SK-N-SH (cell line): Measurements from ENCODE around the gene SH3RF1. TPM values are rescaled to one million over a fixed set of nuclear protein-coding genes. Genes with fewer than 3 reads are reported as not detected.

Experiments used
- CTCF ChIA-PET: fragments of 300-600, 350-600 bp; formaldehyde crosslinking; extraction: SDS; loops from one replicate; lab custom pipeline; 2021; lab: Yijun Ruan, JAX
- POLR2A ChIA-PET: fragments of 350-600 bp; sonication (Branson Sonifier 250); formaldehyde crosslinking; extraction: SDS; loops from one replicate; lab custom pipeline; 2020; ENCODE audit warnings: antibody characterized with exemption, inconsistent platforms; lab: Yijun Ruan, JAX
- DNase-seq: peaks from one replicate; pipeline ENCODE4 v3.0.0; 2012
- H2AFZ ChIP-seq: fragments of 200-600 bp; sonication (generic); 2 replicates; pipeline ENCODE4 v1.8.1; 2016; ENCODE audit warnings: antibody characterized with exemption, mild to moderate bottlenecking, low read depth
- H3F3A ChIP-seq: fragments of 200-600 bp; sonication (generic); replicated peaks from 2 replicates; pipeline ENCODE3; 2016; ENCODE audit warnings: antibody characterized with exemption, mild to moderate bottlenecking; ENCODE audit not compliant: insufficient read depth
- H3K27ac ChIP-seq, 2 experiments: fragments of 200-500 bp in 1 of 2; fragments of 200-600 bp in 1 of 2; sonication (Bioruptor generic) in 1 of 2; sonication (generic), shearing (Covaris generic) in 1 of 2; 2 replicates each; pipeline versions ENCODE4 v1.5.1 to v1.6.1; 2014 to 2016; ENCODE audit warnings: low read depth in 2 of 2, inconsistent platforms in 1 of 2, low read length in 1 of 2, mild to moderate bottlenecking in 1 of 2, mixed read lengths in 1 of 2
- H3K27me3 ChIP-seq: fragments of 200-600 bp; sonication (generic), shearing (Covaris generic); 2 replicates; pipeline ENCODE4 v1.6.1; 2016; ENCODE audit warnings: mixed run types; ENCODE audit not compliant: insufficient read depth
- H3K36me3 ChIP-seq, 2 experiments: fragments of 200-500 bp in 1 of 2; fragments of 200-600 bp in 1 of 2; sonication (Bioruptor generic) in 1 of 2; sonication (generic) in 1 of 2; replicated peaks in 1 of 2; 2 replicates each; pipeline versions ENCODE3 to v1.5.1; 2014 to 2016; ENCODE audit warnings: low read length in 1 of 2, mild to moderate bottlenecking in 1 of 2; ENCODE audit not compliant: insufficient read depth in 2 of 2, control insufficient read depth in 1 of 2
- H3K4me1 ChIP-seq, 2 experiments: fragments of 200-500 bp in 1 of 2; fragments of 200-600 bp in 1 of 2; sonication (Bioruptor generic) in 1 of 2; sonication (generic), shearing (Covaris generic) in 1 of 2; 2 replicates each; pipeline versions ENCODE4 v1.5.1 to v1.6.1; 2014 to 2016; ENCODE audit warnings: low read depth in 1 of 2, low read length in 1 of 2, mixed run types in 1 of 2; ENCODE audit not compliant: insufficient read depth in 2 of 2, control insufficient read depth in 1 of 2
- H3K4me2 ChIP-seq: fragments of 200-600 bp; sonication (generic), shearing (Covaris generic); 2 replicates; pipeline ENCODE4 v1.6.1; 2017; ENCODE audit warnings: mixed run types
- H3K4me3 ChIP-seq, 2 experiments: fragments of 200-500 bp in 1 of 2; fragments of 200-600 bp in 1 of 2; sonication (Bioruptor generic) in 1 of 2; sonication (generic), shearing (Covaris generic) in 1 of 2; 2 replicates each; pipeline versions ENCODE4 v1.5.1 to v1.8.1; 2014 to 2016; ENCODE audit warnings: low read depth in 2 of 2, inconsistent platforms in 1 of 2, low read length in 1 of 2, mild to moderate bottlenecking in 1 of 2, mixed read lengths in 1 of 2, moderate library complexity in 1 of 2
- H3K79me2 ChIP-seq: fragments of 200-600 bp; sonication (generic); 2 replicates; pipeline ENCODE4 v1.8.1; 2017; ENCODE audit warnings: mild to moderate bottlenecking; ENCODE audit not compliant: insufficient read depth
- H3K9ac ChIP-seq: fragments of 200-600 bp; sonication (generic); 2 replicates; pipeline ENCODE4 v1.6.1; 2017; ENCODE audit warnings: mixed run types
- H3K9me2 ChIP-seq: fragments of 200-600 bp; sonication (generic); 2 replicates; pipeline ENCODE4 v1.6.1; 2017; ENCODE audit warnings: mixed run types
- H3K9me3 ChIP-seq: fragments of 200-600 bp; sonication (generic); 2 replicates; pipeline ENCODE4 v1.6.1; 2017; ENCODE audit warnings: mixed run types, mild to moderate bottlenecking, moderate library complexity
- H4K20me1 ChIP-seq: fragments of 200-600 bp; sonication (generic); 2 replicates; pipeline ENCODE4 v1.6.1; 2017; ENCODE audit warnings: mild to moderate bottlenecking, mixed run types; ENCODE audit not compliant: insufficient read depth
- ELF1 ChIP-seq: IDR thresholded peaks from 2 replicates; pipeline ENCODE4 v1.4.0; 2012
- EP300 ChIP-seq, 2 experiments: IDR thresholded peaks; 2 replicates each; pipeline versions ENCODE4 v1.4.0 to v1.6.1; 2012; ENCODE audit warnings: borderline replicate concordance in 1 of 2, low read depth in 1 of 2, low read length in 1 of 2
- EZH2phosphoT487 ChIP-seq: fragments of 200-600 bp; sonication (generic); IDR thresholded peaks from 2 replicates; pipeline ENCODE4 v1.6.1; 2017; ENCODE audit warnings: low read depth, mixed run types, mild to moderate bottlenecking, antibody characterized with exemption, moderate library complexity, borderline replicate concordance
- FOXM1 ChIP-seq: IDR thresholded peaks from 2 replicates; pipeline ENCODE4 v1.4.0; 2012; ENCODE audit warnings: low read depth, mild to moderate bottlenecking
- NFIC ChIP-seq: IDR thresholded peaks from 2 replicates; pipeline ENCODE4 v1.4.0; 2012; ENCODE audit warnings: borderline replicate concordance
- POLR2AphosphoS5 ChIP-seq: IDR thresholded peaks from 2 replicates; pipeline ENCODE4 v1.6.1; 2012; ENCODE audit warnings: low read depth, low read length
- RAD21 ChIP-seq: IDR thresholded peaks from 2 replicates; pipeline ENCODE4 v1.6.1; 2012; ENCODE audit warnings: mild to moderate bottlenecking, low read length
- RFX5 ChIP-seq: IDR thresholded peaks from 2 replicates; pipeline ENCODE4 v1.6.1; 2012; ENCODE audit warnings: mild to moderate bottlenecking, improper control_type of control experiment, low read length
- TCF12 ChIP-seq: IDR thresholded peaks from 2 replicates; pipeline ENCODE4 v1.4.0; 2012
- TEAD4 ChIP-seq: IDR thresholded peaks from 2 replicates; pipeline ENCODE4 v1.4.0; 2012; ENCODE audit warnings: mild to moderate bottlenecking, borderline replicate concordance; ENCODE audit not compliant: insufficient read depth
- WGBS: methylation state at CpG from one replicate; pipeline ENCODE4 v1.1.6; 2017; ENCODE audit warnings: low lambda C conversion rate; 5-methylcytosine and 5-hydroxymethylcytosine counted together
- polyA plus RNA-seq, 3 experiments: library from polyadenylated mRNA; depleted of rRNA; stranded (reverse); fragments of >200 nt; gene quantifications; 2 replicates each; pipeline ENCODE4 v1.2.3, GENCODE V29; 2012
- TF ChIP-seq, protein P1 (sequence below): fragments of 150-350 bp; IDR thresholded peaks from 2 replicates; pipeline ENCODE4 v1.6.1; 2016; ENCODE audit warnings: mild to moderate bottlenecking, low read depth, low read length
- TF ChIP-seq, protein P2 (sequence below): IDR thresholded peaks from 2 replicates; pipeline ENCODE4 v1.4.0; 2012; ENCODE audit warnings: low read depth
- TF ChIP-seq, protein P3 (sequence below): IDR thresholded peaks from 2 replicates; pipeline ENCODE4 v1.6.1; 2012; ENCODE audit warnings: mild to moderate bottlenecking, low read depth, low read length, moderate library complexity
- TF ChIP-seq, protein P4 (sequence below): fragments of 200-600 bp; sonication (generic); IDR thresholded peaks from 2 replicates; pipeline ENCODE4 v1.6.1; 2017; ENCODE audit warnings: antibody characterized with exemption, mild to moderate bottlenecking, moderate library complexity
- TF ChIP-seq, protein P5 (sequence below): fragments of 150-350 bp; IDR thresholded peaks from 2 replicates; pipeline ENCODE4 v1.6.1; 2017; ENCODE audit warnings: antibody characterized with exemption, low read length, low read depth, borderline replicate concordance

SH3RF1 gene
- polyA plus RNA-seq, 1 of the 3 experiments (the other 2 are of a cell fraction) = 22.0 TPM

DNA sequence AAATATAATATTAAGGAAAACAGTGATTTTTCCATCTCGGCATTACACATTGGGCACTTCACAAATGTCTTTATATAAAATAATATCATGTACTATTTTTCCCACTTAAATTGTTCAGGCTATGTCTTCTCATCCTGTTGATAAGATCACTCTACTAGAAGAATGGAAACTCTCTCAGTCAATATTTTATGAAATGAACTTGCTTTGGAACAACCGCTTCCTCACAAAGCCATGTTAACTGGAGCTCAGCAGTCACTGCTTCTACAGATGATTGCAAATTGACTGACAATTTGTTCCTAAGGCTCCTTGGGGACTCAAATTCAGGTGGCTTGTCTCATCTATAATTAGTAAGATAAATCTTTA lies 133.2 kb downstream of the SH3RF1 start:
- Histone ChIP-seq H3K4me2 (no peak overlapping the region), H3K9me2 (no peaks in the 10 kb centered on the region)
- TF ChIP-seq RAD21 = no peak
- no peak for TF ChIP-seq TEAD4
- TF ChIP-seq POLR2AphosphoS5 = no peak
- TF ChIP-seq, protein P1, sequence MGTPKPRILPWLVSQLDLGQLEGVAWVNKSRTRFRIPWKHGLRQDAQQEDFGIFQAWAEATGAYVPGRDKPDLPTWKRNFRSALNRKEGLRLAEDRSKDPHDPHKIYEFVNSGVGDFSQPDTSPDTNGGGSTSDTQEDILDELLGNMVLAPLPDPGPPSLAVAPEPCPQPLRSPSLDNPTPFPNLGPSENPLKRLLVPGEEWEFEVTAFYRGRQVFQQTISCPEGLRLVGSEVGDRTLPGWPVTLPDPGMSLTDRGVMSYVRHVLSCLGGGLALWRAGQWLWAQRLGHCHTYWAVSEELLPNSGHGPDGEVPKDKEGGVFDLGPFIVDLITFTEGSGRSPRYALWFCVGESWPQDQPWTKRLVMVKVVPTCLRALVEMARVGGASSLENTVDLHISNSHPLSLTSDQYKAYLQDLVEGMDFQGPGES = no peak
- TF ChIP-seq EZH2phosphoT487 = no peak
- TF ChIP-seq, protein P2, sequence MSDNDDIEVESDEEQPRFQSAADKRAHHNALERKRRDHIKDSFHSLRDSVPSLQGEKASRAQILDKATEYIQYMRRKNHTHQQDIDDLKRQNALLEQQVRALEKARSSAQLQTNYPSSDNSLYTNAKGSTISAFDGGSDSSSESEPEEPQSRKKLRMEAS = no peak
- TF ChIP-seq RFX5 = no peak
- TF ChIP-seq EP300 (IDR thresholded peaks at IDR 0.05; ENCODE audit: borderline replicate concordance in 1 of 2, low read depth in 1 of 2, low read length in 1 of 2) = no peak
- TF ChIP-seq, protein P3, sequence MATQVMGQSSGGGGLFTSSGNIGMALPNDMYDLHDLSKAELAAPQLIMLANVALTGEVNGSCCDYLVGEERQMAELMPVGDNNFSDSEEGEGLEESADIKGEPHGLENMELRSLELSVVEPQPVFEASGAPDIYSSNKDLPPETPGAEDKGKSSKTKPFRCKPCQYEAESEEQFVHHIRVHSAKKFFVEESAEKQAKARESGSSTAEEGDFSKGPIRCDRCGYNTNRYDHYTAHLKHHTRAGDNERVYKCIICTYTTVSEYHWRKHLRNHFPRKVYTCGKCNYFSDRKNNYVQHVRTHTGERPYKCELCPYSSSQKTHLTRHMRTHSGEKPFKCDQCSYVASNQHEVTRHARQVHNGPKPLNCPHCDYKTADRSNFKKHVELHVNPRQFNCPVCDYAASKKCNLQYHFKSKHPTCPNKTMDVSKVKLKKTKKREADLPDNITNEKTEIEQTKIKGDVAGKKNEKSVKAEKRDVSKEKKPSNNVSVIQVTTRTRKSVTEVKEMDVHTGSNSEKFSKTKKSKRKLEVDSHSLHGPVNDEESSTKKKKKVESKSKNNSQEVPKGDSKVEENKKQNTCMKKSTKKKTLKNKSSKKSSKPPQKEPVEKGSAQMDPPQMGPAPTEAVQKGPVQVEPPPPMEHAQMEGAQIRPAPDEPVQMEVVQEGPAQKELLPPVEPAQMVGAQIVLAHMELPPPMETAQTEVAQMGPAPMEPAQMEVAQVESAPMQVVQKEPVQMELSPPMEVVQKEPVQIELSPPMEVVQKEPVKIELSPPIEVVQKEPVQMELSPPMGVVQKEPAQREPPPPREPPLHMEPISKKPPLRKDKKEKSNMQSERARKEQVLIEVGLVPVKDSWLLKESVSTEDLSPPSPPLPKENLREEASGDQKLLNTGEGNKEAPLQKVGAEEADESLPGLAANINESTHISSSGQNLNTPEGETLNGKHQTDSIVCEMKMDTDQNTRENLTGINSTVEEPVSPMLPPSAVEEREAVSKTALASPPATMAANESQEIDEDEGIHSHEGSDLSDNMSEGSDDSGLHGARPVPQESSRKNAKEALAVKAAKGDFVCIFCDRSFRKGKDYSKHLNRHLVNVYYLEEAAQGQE = no peak
- TF ChIP-seq, protein P4, sequence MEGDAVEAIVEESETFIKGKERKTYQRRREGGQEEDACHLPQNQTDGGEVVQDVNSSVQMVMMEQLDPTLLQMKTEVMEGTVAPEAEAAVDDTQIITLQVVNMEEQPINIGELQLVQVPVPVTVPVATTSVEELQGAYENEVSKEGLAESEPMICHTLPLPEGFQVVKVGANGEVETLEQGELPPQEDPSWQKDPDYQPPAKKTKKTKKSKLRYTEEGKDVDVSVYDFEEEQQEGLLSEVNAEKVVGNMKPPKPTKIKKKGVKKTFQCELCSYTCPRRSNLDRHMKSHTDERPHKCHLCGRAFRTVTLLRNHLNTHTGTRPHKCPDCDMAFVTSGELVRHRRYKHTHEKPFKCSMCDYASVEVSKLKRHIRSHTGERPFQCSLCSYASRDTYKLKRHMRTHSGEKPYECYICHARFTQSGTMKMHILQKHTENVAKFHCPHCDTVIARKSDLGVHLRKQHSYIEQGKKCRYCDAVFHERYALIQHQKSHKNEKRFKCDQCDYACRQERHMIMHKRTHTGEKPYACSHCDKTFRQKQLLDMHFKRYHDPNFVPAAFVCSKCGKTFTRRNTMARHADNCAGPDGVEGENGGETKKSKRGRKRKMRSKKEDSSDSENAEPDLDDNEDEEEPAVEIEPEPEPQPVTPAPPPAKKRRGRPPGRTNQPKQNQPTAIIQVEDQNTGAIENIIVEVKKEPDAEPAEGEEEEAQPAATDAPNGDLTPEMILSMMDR = no peak
- no peak for TF ChIP-seq ELF1
- no peak for TF ChIP-seq NFIC
- TF ChIP-seq, protein P5, sequence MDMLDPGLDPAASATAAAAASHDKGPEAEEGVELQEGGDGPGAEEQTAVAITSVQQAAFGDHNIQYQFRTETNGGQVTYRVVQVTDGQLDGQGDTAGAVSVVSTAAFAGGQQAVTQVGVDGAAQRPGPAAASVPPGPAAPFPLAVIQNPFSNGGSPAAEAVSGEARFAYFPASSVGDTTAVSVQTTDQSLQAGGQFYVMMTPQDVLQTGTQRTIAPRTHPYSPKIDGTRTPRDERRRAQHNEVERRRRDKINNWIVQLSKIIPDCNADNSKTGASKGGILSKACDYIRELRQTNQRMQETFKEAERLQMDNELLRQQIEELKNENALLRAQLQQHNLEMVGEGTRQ = no peak
- TF ChIP-seq FOXM1 = no peak
- no peak for TF ChIP-seq TCF12
- TF ChIP-seq, all 33 proteins: peak for 0
- Histone ChIP-seq H2AFZ (no peak overlapping the region), H3F3A (no peaks in the 10 kb centered on the region), H3K79me2 (peaks cover 88% of the 10 kb centered on the region), H3K4me3 (no peak overlapping the region), H3K9ac (no peak overlapping the region), H4K20me1 (no peaks in the 10 kb centered on the region), H3K27me3 (no peaks in the 10 kb centered on the region), H3K9me3 (no peaks in the 10 kb centered on the region), H3K4me1 (peaks cover 0 to 4% of the 10 kb centered on the region in 2 experiments; a peak in 2 of 4 replicates), H3K36me3 (peaks cover 41 to 54% of the 10 kb centered on the region in 2 experiments), H3K27ac (no peak overlapping the region)
- CTCF ChIA-PET = interaction anchor here (1.2 to 1.5 kb wide), 2 partner anchors 18 to 81 kb away, joined by 3 read pairs; no protein-coding TSS in a partner anchor
- no peak for DNase-seq
- POLR2A ChIA-PET = no interaction called here
- WGBS = 91% methylated on average over 2 of the region's 2 CpGs
